Endothelial cell of umbilical vein (primary cell): ENCODE data around the gene SEPTIN7. TPM values are rescaled to one million over a fixed set of nuclear protein-coding genes. Genes with fewer than 3 reads are reported as not detected.

Source experiments
- BruUV-seq: library from RNA; stranded (reverse); fragments of 400-500 nt; replicated peaks from 2 replicates; lab custom pipeline; 2021; lab: Mats Ljungman, UMichigan
- CTCF ChIA-PET: fragments of 300-600, 350-600 bp; sonication (Branson Sonifier 250); formaldehyde crosslinking; loops from one replicate; lab custom pipeline; 2021; ENCODE audit warnings: antibody characterized with exemption, inconsistent platforms; lab: Charles Lee
- POLR2A ChIA-PET: fragments of 300-600, 350-600 bp; sonication (Branson Sonifier 250); formaldehyde crosslinking; loops from one replicate; lab custom pipeline; 2021; ENCODE audit warnings: antibody characterized with exemption, inconsistent platforms; lab: Charles Lee
- DNase-seq: peaks from one replicate; pipeline ENCODE4 v3.0.0-alpha.2; 2011; ENCODE audit warnings: low read depth, low spot score
- FAIRE-seq: peaks from 2 replicates; lab custom pipeline; 2011; peaks lifted over from hg19 to GRCh38; lab: Jason Lieb, UNC
- H2AFZ ChIP-seq: 2 replicates; pipeline ENCODE4 v1.6.0; 2012; ENCODE audit warnings: low read depth, low read length, control low read depth, inconsistent platforms
- H3K27ac ChIP-seq: 2 replicates; pipeline ENCODE4 v1.5.1; 2011; ENCODE audit warnings: low read depth, mild to moderate bottlenecking, control low read depth, low read length, moderate library complexity; ENCODE audit not compliant: insufficient read depth
- H3K27me3 ChIP-seq, 2 experiments: 2 replicates each; pipeline versions ENCODE4 v1.6.0 to v1.6.1; 2011; ENCODE audit warnings: low read length in 2 of 2, mixed read lengths in 1 of 2; ENCODE audit not compliant: control insufficient read depth in 2 of 2, insufficient read depth in 2 of 2
- H3K36me3 ChIP-seq, 2 experiments: 2 replicates in 1 of 2; 3 replicates in 1 of 2; pipeline ENCODE4 v1.5.1; 2011; ENCODE audit warnings: low read length in 2 of 2, mild to moderate bottlenecking in 1 of 2, moderate library complexity in 1 of 2; ENCODE audit not compliant: control insufficient read depth in 2 of 2, insufficient read depth in 2 of 2; ENCODE audit errors: extremely low read depth in 1 of 2
- H3K4me1 ChIP-seq: 3 replicates; pipeline ENCODE4 v1.5.1; 2011; ENCODE audit warnings: mild to moderate bottlenecking, low read length; ENCODE audit not compliant: control insufficient read depth, insufficient read depth; ENCODE audit errors: extremely low read depth
- H3K4me2 ChIP-seq: 2 replicates; pipeline ENCODE4 v1.6.1; 2011; ENCODE audit warnings: low read length, control low read depth, mixed read lengths; ENCODE audit not compliant: insufficient read depth
- H3K4me3 ChIP-seq, 3 experiments: fragments of 200-600 bp in 1 of 3; sonication (generic), shearing (Covaris generic) in 1 of 3; replicated peaks in 1 of 3; 2 replicates each; pipeline ENCODE4 v1.5.1; 2011 to 2016; ENCODE audit warnings: control low read depth in 3 of 3, low read length in 3 of 3, mild to moderate bottlenecking in 2 of 3, inconsistent platforms in 1 of 3, low read depth in 1 of 3, moderate library complexity in 1 of 3; ENCODE audit not compliant: insufficient read depth in 1 of 3
- H3K79me2 ChIP-seq: 2 replicates; pipeline ENCODE4 v1.6.0; 2012; ENCODE audit warnings: low read length, inconsistent platforms; ENCODE audit not compliant: control insufficient read depth, insufficient read depth
- H3K9ac ChIP-seq: replicated peaks from 2 replicates; pipeline ENCODE3; 2011; ENCODE audit warnings: low read length, control low read depth; ENCODE audit not compliant: insufficient read depth; ENCODE audit errors: extremely low read depth
- H3K9me1 ChIP-seq: replicated peaks from 3 replicates; pipeline ENCODE4 v1.6.0; 2011; ENCODE audit warnings: mild to moderate bottlenecking, low read length; ENCODE audit not compliant: control insufficient read depth, insufficient read depth; ENCODE audit errors: extremely low read depth
- H3K9me3 ChIP-seq: replicated peaks from 2 replicates; pipeline ENCODE4 v1.5.1; 2012; ENCODE audit warnings: low read length, inconsistent platforms; ENCODE audit not compliant: control insufficient read depth, insufficient read depth
- H4K20me1 ChIP-seq: replicated peaks from 2 replicates; pipeline ENCODE3; 2011; ENCODE audit warnings: mild to moderate bottlenecking, low read length; ENCODE audit not compliant: control insufficient read depth, insufficient read depth; ENCODE audit errors: extremely low read depth
- EZH2 ChIP-seq: IDR thresholded peaks from 2 replicates; pipeline ENCODE4 v1.6.1; 2012; ENCODE audit warnings: borderline replicate concordance, low read depth, mild to moderate bottlenecking, moderate library complexity, low read length, inconsistent platforms; ENCODE audit not compliant: severe bottlenecking
- FOS ChIP-seq: IDR thresholded peaks from 2 replicates; pipeline ENCODE4 v1.6.1; 2011; ENCODE audit warnings: mild to moderate bottlenecking, low read length, moderate library complexity, borderline replicate concordance; ENCODE audit not compliant: insufficient read depth
- JUN ChIP-seq: IDR thresholded peaks from 2 replicates; pipeline ENCODE4 v1.6.1; 2011; ENCODE audit warnings: borderline replicate concordance, low read depth; ENCODE audit not compliant: insufficient read length, insufficient read depth
- MAX ChIP-seq: IDR thresholded peaks from 2 replicates; pipeline ENCODE4 v1.6.1; 2011; ENCODE audit not compliant: insufficient read depth, insufficient read length
- MYC ChIP-seq: IDR thresholded peaks from one replicate; pipeline ENCODE4 v1.6.1; 2011; ENCODE audit warnings: mild to moderate bottlenecking, low read depth, low read length
- POLR2A ChIP-seq: IDR thresholded peaks from 2 replicates; pipeline ENCODE4 v1.6.1; 2012; ENCODE audit warnings: low read depth, mild to moderate bottlenecking, control low read depth, low read length
- POLR2AphosphoS5 ChIP-seq: IDR thresholded peaks from 2 replicates; pipeline ENCODE4 v1.6.1; 2012; ENCODE audit warnings: low read depth, mild to moderate bottlenecking, control low read depth, low read length, moderate library complexity; ENCODE audit not compliant: insufficient read depth
- dilution Hi-C: fragments of 300-500 bp; cut with MboI; formaldehyde crosslinking; loops from one replicate; pipeline ENCODE4 v1.15.0; 2019; ENCODE audit warnings: low sequenced_read_pairs; ENCODE audit not compliant: extremely low pct_ligation_motif_present
- intact Hi-C: fragments of 100-400 bp; cut with micrococcal nuclease; formaldehyde crosslinking; loops from one replicate; pipeline ENCODE4 v1.10.0; 2022
- polyA plus RNA-seq, 4 experiments: library from polyadenylated mRNA; depleted of rRNA in 3 of 4; stranded (reverse) in 3 of 4; unstranded in 1 of 4; fragments of >200 nt; gene quantifications; 2 replicates each; pipeline versions ENCODE4 v1.2.1 to v1.2.3, GENCODE V29; 2011 to 2012; ENCODE audit warnings: missing spikeins in 1 of 4
- total RNA-seq: library from RNA; stranded (reverse); gene quantifications from 2 replicates; pipeline ENCODE4 v1.2.3, GENCODE V29; 2021
- TF ChIP-seq, protein P1 (sequence below), 2 donors: IDR thresholded peaks; 1 replicate in 1 of 2; 2 replicates in 1 of 2; pipeline ENCODE4 v1.5.1; 2011; ENCODE audit warnings: low read length in 2 of 2, mild to moderate bottlenecking in 2 of 2, moderate library complexity in 2 of 2, control low read depth in 1 of 2, inconsistent platforms in 1 of 2, low read depth in 1 of 2; ENCODE audit not compliant: insufficient read depth in 1 of 2; ENCODE audit errors: extremely low read depth in 1 of 2

SEPTIN7 gene
- total and polyA plus RNA-seq, 2 donors (not counting 3 experiments of a cell fraction or from before 2014, with no cell fraction given): 73.6 to 228 TPM

DNA sequence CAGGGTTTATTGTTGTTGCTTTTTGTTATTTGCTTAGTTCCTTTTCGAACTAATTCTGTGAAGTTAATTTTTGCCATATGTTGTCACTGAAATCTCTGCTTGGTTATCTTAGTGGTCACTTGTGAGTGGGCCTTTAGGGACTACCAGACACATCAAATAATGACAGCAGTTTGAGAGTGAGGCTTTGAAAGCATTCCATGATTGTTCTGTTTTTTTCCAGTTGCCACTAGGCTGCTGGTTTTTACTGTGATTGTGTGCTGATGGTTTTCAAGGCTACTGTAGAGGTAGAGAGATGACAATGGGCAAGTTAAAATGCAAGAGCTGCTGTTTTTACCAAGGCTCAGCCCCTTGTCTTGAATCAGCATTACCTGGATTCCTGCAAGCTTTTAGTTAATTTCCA, 20.0 kb downstream of the SEPTIN7 start:
- Histone ChIP-seq H2AFZ (no peak overlapping the region), H3K4me2 (no peak overlapping the region), H3K36me3 (no peaks in the 10 kb centered on the region), H3K9ac (no peak overlapping the region), H3K27me3 (no peaks in the 10 kb centered on the region), H4K20me1 (peaks cover 38% of the 10 kb centered on the region), H3K9me3 (no peaks in the 10 kb centered on the region), H3K79me2 (peaks cover 100% of the 10 kb centered on the region), H3K4me1 (no peaks in the 10 kb centered on the region), H3K9me1 (no peaks in the 10 kb centered on the region), H3K27ac (no peak overlapping the region), H3K4me3 (no peak overlapping the region)
- ChIA-PET POLR2A (no interaction called here), CTCF (no interaction called here)
- dilution Hi-C loops (no loop called here), intact Hi-C loops (no loop called here)
- TF ChIP-seq POLR2A (no peak), POLR2AphosphoS5 (no peak), JUN (no peak), FOS (no peak), MAX (no peak), EZH2 (no peak)
- no peak for FAIRE-seq
- no TSS peak for BruUV-seq
- DNase-seq: no peak

- H3K4me3 ChIP-seq: no peak overlapping the region
- H3K79me2 ChIP-seq: peaks cover 100% of the 10 kb centered on the region
- DNase-seq: no peak
- CTCF ChIA-PET: no interaction called here
- H4K20me1 ChIP-seq: peaks cover 40% of the 10 kb centered on the region
- TF ChIP-seq FOS (no peak), MAX (no peak), MYC (no peak), EZH2 (no peak), JUN (no peak)
- TF ChIP-seq, protein P1, sequence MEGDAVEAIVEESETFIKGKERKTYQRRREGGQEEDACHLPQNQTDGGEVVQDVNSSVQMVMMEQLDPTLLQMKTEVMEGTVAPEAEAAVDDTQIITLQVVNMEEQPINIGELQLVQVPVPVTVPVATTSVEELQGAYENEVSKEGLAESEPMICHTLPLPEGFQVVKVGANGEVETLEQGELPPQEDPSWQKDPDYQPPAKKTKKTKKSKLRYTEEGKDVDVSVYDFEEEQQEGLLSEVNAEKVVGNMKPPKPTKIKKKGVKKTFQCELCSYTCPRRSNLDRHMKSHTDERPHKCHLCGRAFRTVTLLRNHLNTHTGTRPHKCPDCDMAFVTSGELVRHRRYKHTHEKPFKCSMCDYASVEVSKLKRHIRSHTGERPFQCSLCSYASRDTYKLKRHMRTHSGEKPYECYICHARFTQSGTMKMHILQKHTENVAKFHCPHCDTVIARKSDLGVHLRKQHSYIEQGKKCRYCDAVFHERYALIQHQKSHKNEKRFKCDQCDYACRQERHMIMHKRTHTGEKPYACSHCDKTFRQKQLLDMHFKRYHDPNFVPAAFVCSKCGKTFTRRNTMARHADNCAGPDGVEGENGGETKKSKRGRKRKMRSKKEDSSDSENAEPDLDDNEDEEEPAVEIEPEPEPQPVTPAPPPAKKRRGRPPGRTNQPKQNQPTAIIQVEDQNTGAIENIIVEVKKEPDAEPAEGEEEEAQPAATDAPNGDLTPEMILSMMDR (IDR thresholded peaks at IDR 0.05; ENCODE audit: extremely low read depth in 1 of 2, insufficient read depth in 1 of 2, low read depth in 1 of 2, low read length in 2 of 2): no peak
- no peak for FAIRE-seq
- POLR2A ChIA-PET: no interaction called here
- H3K36me3 ChIP-seq: no peaks in the 10 kb centered on the region
- H3K9ac ChIP-seq: no peak overlapping the region
- no TSS peak for BruUV-seq
- no peaks in the 10 kb centered on the region for H3K27me3 ChIP-seq
- H3K27ac ChIP-seq: no peak overlapping the region
- dilution Hi-C loops (no loop called here), intact Hi-C loops (no loop called here)
- no peak overlapping the region for H3K4me2 ChIP-seq
- no peak overlapping the region for H2AFZ ChIP-seq
- no peaks in the 10 kb centered on the region for H3K9me3 ChIP-seq
- H3K9me1 ChIP-seq: no peaks in the 10 kb centered on the region
- peaks cover 8% of the 10 kb centered on the region for H3K4me1 ChIP-seq
These were observed 22.6 kb downstream of the SEPTIN7 start for GRCh38 chr7:35823440-35823839.
